ENCODE results near the gene CHD1L. TPM values are rescaled to one million over a fixed set of nuclear protein-coding genes. Genes with fewer than 3 reads are reported as not detected.

The CHD1L gene
- total and polyA plus RNA-seq, 2 of the 4 experiments (the other 2 are of a cell fraction), result 31.2 to 47.5 TPM

DNA sequence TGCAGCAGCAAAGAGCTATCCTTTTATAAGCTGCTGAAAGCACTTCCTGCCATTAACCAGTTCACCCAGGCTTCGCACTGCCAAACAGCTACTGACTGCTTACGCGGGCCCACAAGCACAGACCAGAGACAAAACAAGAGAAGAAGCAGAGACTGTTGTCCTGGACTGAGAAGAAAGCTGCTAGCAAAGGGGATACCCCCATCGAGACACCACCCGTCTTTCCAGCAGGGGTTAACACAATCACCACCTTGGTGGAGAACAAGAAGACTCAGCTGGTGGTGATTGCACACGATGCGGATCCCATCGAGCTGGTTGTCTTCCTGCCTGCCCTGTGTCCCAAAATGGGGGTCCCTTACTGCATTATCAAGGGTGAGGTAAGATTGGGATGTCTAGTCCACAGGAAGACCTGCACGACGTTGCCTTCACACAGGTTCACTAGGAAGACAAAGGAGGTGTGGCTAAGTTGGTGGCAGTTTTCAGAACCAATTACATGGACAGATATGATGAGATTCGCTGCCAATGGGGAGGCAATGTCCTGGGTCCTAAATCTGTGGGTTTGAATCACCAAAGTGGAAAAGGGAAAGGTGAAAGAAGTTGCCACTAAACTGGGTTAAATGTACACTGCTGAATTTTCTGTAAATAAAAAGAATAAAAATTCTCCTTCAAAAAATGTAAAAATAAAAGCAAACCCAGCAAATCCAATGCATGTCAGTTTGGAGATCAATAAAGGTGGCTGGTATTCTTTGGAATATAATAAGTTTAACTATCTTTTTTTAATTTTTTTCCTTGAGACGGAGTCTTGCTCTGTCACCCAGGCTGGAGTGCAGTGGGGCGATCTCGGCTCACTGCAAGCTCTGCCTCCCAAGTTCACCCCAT lies 18.5 kb upstream of the CHD1L start:
- Histone ChIP-seq H3K14ac (replicated peaks; ENCODE audit: low read depth, low read length) (no peak overlapping the region), H3K4me3 (ENCODE audit: insufficient read depth, low read depth, low read length) (no peak overlapping the region), H3K9ac (ENCODE audit: low read depth, low read length) (no peak overlapping the region), H2AFZ (replicated peaks; ENCODE audit: low read length, poor library complexity) (no peak overlapping the region), H3K4ac (ENCODE audit: low read depth, low read length) (no peak overlapping the region), H3K36me3 (ENCODE audit: control insufficient read depth, insufficient read depth, low read length) (no peaks in the 10 kb centered on the region), H3K27me3 (ENCODE audit: control insufficient read depth, insufficient read depth, low read length) (no peaks in the 10 kb centered on the region; the same call in 1 of the 2 replicates), H3K56ac (ENCODE audit: extremely low read depth, insufficient read depth, low read length) (no peak overlapping the region), H3K27ac (ENCODE audit: insufficient read depth, low read length) (no peak overlapping the region), H3K4me2 (ENCODE audit: low read depth, low read length) (no peak overlapping the region), H3K23ac (ENCODE audit: low read depth, low read length) (no peak overlapping the region), H4K20me1 (ENCODE audit: insufficient read depth, low read length) (no peaks in the 10 kb centered on the region), H2AK9ac (replicated peaks; ENCODE audit: low read depth, low read length, poor library complexity) (peak overlapping the region; percentile 61), H2BK20ac (ENCODE audit: low read depth, low read length) (no peak overlapping the region), H4K5ac (ENCODE audit: low read depth, low read length) (no peak overlapping the region), H3K9me1 (ENCODE audit: insufficient read depth, low read length) (no peaks in the 10 kb centered on the region), H3K79me1 (ENCODE audit: low read depth in 1 of 2, low read length in 2 of 2) (no peaks in the 10 kb centered on the region), H4K8ac (ENCODE audit: low read depth in 2 of 2, low read length in 2 of 2) (no peak overlapping the region), H2BK15ac (ENCODE audit: low read depth, low read length) (no peak overlapping the region), H2AK5ac (ENCODE audit: low read depth, low read length) (no peak overlapping the region), H2BK120ac (ENCODE audit: low read depth, low read length) (no peak overlapping the region), H3K9me3 (ENCODE audit: control insufficient read depth, insufficient read depth, low read length) (no peaks in the 10 kb centered on the region), H4K91ac (ENCODE audit: insufficient read depth, low read depth, low read length) (no peak overlapping the region), H3K4me1 (ENCODE audit: control insufficient read depth, insufficient read depth, low read length) (peaks cover 2% of the 10 kb centered on the region; the same call in 1 of the 2 replicates), H3K18ac (ENCODE audit: low read depth, low read length) (no peak overlapping the region), H2BK5ac (ENCODE audit: low read depth, low read length, poor library complexity, severe bottlenecking) (no peak overlapping the region)
- POLR2A ChIA-PET (ENCODE audit: unreplicated experiment), result no interaction called here
- TF ChIP-seq, protein P1, sequence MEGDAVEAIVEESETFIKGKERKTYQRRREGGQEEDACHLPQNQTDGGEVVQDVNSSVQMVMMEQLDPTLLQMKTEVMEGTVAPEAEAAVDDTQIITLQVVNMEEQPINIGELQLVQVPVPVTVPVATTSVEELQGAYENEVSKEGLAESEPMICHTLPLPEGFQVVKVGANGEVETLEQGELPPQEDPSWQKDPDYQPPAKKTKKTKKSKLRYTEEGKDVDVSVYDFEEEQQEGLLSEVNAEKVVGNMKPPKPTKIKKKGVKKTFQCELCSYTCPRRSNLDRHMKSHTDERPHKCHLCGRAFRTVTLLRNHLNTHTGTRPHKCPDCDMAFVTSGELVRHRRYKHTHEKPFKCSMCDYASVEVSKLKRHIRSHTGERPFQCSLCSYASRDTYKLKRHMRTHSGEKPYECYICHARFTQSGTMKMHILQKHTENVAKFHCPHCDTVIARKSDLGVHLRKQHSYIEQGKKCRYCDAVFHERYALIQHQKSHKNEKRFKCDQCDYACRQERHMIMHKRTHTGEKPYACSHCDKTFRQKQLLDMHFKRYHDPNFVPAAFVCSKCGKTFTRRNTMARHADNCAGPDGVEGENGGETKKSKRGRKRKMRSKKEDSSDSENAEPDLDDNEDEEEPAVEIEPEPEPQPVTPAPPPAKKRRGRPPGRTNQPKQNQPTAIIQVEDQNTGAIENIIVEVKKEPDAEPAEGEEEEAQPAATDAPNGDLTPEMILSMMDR (conservative IDR thresholded peaks at IDR 0.05; ENCODE audit: low read depth, low read length), result no peak
- no peak for TF ChIP-seq RCOR1 (IDR thresholded peaks at IDR 0.05; ENCODE audit: insufficient replicate concordance, low read length)
- no peak for TF ChIP-seq SMC3 (IDR thresholded peaks at IDR 0.05; ENCODE audit: low read depth, low read length)
- no peak for TF ChIP-seq MAZ (IDR thresholded peaks at IDR 0.05; ENCODE audit: borderline replicate concordance, low read depth, low read length)
- no peak for TF ChIP-seq FOS (IDR thresholded peaks at IDR 0.05; ENCODE audit: low read depth, low read length)
- TF ChIP-seq, protein P2, sequence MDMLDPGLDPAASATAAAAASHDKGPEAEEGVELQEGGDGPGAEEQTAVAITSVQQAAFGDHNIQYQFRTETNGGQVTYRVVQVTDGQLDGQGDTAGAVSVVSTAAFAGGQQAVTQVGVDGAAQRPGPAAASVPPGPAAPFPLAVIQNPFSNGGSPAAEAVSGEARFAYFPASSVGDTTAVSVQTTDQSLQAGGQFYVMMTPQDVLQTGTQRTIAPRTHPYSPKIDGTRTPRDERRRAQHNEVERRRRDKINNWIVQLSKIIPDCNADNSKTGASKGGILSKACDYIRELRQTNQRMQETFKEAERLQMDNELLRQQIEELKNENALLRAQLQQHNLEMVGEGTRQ (IDR thresholded peaks at IDR 0.05; ENCODE audit: low read depth, low read length), result no peak
- no peak for TF ChIP-seq BHLHE40 (IDR thresholded peaks at IDR 0.05; ENCODE audit: low read depth, low read length)
- no peak for TF ChIP-seq CEBPB (IDR thresholded peaks at IDR 0.05; ENCODE audit: low read depth, low read length)
- no peak for TF ChIP-seq MAFK (IDR thresholded peaks at IDR 0.05; ENCODE audit: low read depth, low read length)
- no peak for TF ChIP-seq POLR2A (IDR thresholded peaks at IDR 0.05; ENCODE audit: low read depth, low read length)
- TF ChIP-seq NFE2L2 (IDR thresholded peaks at IDR 0.05; ENCODE audit: low read depth, low read length), result no peak
- TF ChIP-seq RAD21 (IDR thresholded peaks at IDR 0.05; ENCODE audit: low read length), result no peak
- no peak for TF ChIP-seq CHD1 (IDR thresholded peaks at IDR 0.05; ENCODE audit: low read depth, low read length)
- WGBS, 2 experiments (ENCODE audit: extremely low coverage in 2 of 2, insufficient read length in 1 of 2), result 63% methylated on average over 4 of the region's 14 CpGs; no CpG with 5 or more reads in 1 of the 2 experiments
- BruUV-seq (replicated peaks), result no TSS peak
- intact Hi-C loops (cut with micrococcal nuclease), result no loop called here
- in situ Hi-C loops (cut with MboI; ENCODE audit: low sequenced_read_pairs), result no loop called here
- no peak for DNase-seq
- no peak for ATAC-seq (ENCODE audit: low read depth)
- CTCF ChIA-PET, result no interaction called here
- dilution Hi-C loops (cut with HindIII; ENCODE audit: low sequenced_read_pairs, unreplicated experiment), result no loop called here

Measured in IMR-90 (cell line).